Mucosa of stomach (tissue), 1 donor: Measurements from ENCODE around the gene A3GALT2.
"Not testable (repeated sequence)": the region's sequence is repeated elsewhere in the genome, so short reads cannot be mapped to it uniquely, and the experiment has no call there.

Source experiments
- H3K27me3 ChIP-seq: one replicate; pipeline ENCODE4 v1.7.0; 2013; ENCODE audit warnings: mild to moderate bottlenecking, low read length; ENCODE audit not compliant: control insufficient read depth, insufficient read depth
- H3K36me3 ChIP-seq: one replicate; pipeline ENCODE4 v1.7.0; 2013; ENCODE audit warnings: low read length; ENCODE audit not compliant: control insufficient read depth, insufficient read depth
- H3K4me1 ChIP-seq: one replicate; pipeline ENCODE4 v1.7.0; 2013; ENCODE audit warnings: mild to moderate bottlenecking, low read length; ENCODE audit not compliant: control insufficient read depth, insufficient read depth
- H3K4me3 ChIP-seq: one replicate; pipeline ENCODE4 v1.7.0; 2013; ENCODE audit warnings: low read length
- H3K9ac ChIP-seq: one replicate; pipeline ENCODE4 v1.7.0; 2013; ENCODE audit warnings: mild to moderate bottlenecking, low read length, moderate library complexity
- H3K9me3 ChIP-seq: one replicate; pipeline ENCODE4 v1.7.0; 2013; ENCODE audit warnings: mild to moderate bottlenecking, low read length, moderate library complexity; ENCODE audit not compliant: control insufficient read depth
- donor health status: Pancreatic carcinoma.

Gene A3GALT2

DNA sequence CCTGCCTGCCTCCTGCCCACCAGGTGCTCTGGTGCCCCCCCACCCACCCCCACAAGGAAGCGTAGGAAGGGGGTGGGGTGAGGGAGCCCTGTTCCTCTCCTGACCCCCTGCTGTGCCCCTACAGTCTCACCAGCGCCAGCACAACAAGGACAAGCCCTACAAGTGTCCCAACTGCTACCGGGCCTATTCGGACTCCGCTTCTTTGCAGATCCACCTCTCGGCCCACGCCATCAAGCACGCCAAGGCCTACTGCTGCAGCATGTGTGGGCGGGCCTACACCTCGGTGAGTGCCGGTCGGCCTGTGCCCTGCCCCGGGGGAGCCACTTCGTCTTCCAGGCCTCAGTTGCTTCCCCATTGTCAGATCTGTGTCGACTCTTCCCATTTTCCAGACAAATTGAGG lies 25.9 kb downstream of the A3GALT2 start:
- peaks cover 16% of the 10 kb centered on the region for H3K4me1 ChIP-seq
- H3K9ac ChIP-seq: no peak overlapping the region
- H3K4me3 ChIP-seq: no peak overlapping the region
- no peaks in the 10 kb centered on the region for H3K27me3 ChIP-seq
- no peaks in the 10 kb centered on the region for H3K36me3 ChIP-seq
- H3K9me3 ChIP-seq: no peaks in the 10 kb centered on the region

DNA sequence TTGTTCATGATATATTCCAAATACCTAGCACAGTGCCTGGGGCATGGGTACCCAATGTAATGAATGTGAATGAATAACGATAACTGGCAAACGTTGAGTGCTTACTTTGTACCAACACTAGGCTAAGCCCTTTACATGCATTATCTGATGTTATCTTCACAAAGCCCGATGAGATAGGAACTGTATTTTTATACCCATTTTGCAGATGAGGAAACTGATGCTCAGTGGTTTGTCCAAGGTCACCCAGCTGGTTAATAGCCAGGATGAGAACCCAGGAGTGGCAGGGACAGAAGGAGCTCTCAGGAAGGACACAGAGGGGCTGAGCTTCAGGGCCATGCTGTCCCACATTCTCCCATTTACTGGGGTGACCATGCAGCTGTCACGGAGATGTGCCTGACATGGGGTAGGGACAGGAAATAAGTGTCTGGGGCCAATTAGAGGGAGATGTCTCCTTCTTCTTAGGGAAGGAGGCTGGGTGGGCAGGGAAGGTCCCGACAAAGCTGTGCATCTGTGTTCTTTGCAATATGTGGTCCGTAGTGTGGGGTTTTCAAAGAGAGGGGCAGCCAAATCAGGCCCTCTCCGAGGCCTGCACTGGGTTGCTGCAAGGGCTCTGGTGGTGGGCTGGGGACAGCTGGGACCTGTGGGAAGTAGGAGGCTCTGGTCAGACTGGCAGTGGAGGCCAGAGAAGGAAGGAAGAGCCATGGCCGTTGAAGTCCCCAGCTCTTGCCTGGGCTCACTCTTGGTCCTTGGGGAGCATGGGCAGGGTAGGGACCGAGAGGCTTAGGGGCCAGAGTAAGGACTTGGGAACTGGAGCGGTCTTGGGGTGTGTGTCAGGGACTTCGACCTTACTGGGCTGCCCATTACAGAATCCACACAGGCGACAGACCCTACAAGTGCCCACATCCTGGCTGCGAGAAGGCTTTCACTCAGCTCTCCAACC lies 26.6 kb downstream of the A3GALT2 start:
- Histone ChIP-seq H3K9me3 (no peaks in the 10 kb centered on the region), H3K27me3 (no peaks in the 10 kb centered on the region), H3K4me3 (no peak overlapping the region), H3K36me3 (no peaks in the 10 kb centered on the region), H3K4me1 (peaks cover 16% of the 10 kb centered on the region), H3K9ac (no peak overlapping the region)

DNA sequence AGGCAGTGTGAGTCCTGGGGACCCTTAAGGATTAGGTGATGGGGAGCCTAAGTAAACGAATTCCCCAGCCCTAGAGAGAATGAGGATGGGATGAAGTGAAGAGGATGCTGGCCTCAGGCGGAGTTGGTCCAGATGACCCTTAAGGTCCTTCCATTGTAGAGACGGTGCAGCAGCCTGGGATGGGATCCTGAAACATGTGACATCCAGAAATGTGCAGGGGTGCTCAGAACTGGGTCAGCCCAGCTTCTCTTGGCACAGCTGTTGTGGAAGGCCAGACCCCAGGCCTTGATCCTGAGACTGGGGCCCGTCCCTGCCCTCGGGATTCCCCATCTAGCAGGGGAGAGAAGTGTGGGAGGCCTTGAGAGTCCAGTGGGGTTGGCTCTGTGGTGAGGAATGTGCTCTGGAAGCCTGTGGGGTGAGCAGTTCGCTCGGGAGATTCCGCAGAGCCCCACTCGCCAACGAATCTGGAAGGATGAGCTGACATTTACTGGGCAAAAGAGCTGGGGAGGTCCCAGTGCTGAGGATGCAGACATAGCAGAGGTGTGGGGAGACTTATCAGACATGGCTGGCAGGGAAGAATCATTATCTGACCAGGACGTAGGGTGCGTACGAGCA lies 28.1 kb downstream of the A3GALT2 start:
- peaks cover 7% of the 10 kb centered on the region for H3K4me1 ChIP-seq
- no peaks in the 10 kb centered on the region for H3K9me3 ChIP-seq
- no peak overlapping the region for H3K9ac ChIP-seq
- no peaks in the 10 kb centered on the region for H3K27me3 ChIP-seq
- no peak overlapping the region for H3K4me3 ChIP-seq
- H3K36me3 ChIP-seq: no peaks in the 10 kb centered on the region

DNA sequence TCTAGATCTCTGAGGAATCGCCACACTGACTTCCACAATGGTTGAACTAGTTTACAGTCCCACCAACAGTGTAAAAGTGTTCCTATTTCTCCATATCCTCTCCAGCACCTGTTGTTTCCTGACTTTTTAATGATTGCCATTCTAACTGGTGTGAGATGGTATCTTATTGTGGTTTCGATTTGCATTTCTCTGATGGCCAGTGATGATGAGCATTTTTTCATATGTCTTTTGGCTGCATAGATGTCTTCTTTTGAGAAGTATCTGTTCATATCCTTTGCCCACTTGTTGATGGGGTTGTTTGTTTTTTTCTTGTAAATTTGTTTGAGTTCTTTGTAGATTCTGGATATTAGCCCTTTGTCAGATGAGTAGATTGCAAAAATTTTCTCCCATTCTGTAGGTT lies 30.3 kb downstream of the A3GALT2 start:
- H3K9ac ChIP-seq, H3K36me3 ChIP-seq, H3K4me3 ChIP-seq, H3K27me3 ChIP-seq, H3K9me3 ChIP-seq, H3K4me1 ChIP-seq: not testable (repeated sequence)

DNA sequence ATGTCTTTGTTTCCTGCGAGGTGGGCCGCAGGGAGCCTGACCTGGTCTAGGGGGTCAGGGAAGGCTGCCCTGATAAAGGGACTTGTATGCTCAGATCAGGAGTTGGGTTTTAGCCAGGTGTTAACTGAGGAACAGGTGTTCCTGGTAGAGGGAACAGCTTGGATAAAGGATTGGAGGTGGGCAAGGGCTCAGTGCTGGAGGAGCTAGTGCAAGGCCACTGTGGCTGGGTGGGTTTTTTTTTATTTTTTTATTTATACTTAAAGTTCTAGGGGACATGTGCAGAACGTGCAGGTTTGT lies 31.1 kb downstream of the A3GALT2 start:
- no peak overlapping the region for H3K9ac ChIP-seq
- H3K4me3 ChIP-seq: no peak overlapping the region
- no peaks in the 10 kb centered on the region for H3K27me3 ChIP-seq
- H3K9me3 ChIP-seq: no peaks in the 10 kb centered on the region
- no peaks in the 10 kb centered on the region for H3K36me3 ChIP-seq
- H3K4me1 ChIP-seq: no peaks in the 10 kb centered on the region

DNA sequence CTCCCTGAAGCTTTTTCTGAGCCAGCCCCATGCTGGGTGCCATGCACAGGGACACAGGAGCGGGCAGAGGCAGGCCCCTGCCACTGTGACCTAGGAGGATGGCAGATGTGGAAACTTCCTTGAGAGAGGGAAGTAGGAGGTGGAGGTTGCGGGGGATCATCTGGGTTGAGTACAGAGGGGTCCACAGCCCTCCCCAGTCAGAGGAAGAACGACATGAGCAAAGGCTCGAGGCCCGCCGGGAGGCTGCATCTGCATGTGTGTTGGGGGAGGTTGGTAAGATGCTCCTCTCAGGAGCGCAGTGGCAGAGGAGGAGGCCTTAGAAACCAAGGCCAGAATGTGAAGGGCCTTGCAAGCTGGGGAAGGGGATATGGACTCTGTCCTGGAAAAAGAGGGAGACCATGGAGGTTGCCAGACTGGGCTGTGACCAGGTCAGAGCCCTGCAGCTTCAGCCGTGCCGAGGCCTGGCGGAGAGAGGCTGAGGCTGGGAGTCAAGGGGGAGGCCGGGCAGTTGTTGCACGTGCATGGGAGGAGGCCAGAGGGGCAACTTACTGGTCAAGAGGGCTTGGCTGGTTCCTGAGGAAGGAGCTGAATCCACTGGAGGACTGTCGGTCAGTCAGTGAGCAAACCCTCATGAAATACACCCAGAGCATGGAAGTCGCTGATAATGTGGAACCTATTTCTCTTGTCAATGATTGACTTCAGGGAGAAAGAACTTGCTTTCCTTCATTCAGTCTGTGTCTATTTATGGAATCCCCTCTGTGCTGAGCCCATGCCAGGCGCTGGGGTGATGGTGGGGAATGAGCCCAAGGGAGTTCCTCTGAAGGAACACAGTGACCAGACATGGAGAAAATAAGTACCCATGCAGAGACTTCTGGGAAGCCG lies 31.7 kb downstream of the A3GALT2 start:
- Histone ChIP-seq H3K4me1 (no peaks in the 10 kb centered on the region), H3K4me3 (no peak overlapping the region), H3K9me3 (no peaks in the 10 kb centered on the region), H3K9ac (no peak overlapping the region), H3K36me3 (no peaks in the 10 kb centered on the region), H3K27me3 (no peaks in the 10 kb centered on the region)

DNA sequence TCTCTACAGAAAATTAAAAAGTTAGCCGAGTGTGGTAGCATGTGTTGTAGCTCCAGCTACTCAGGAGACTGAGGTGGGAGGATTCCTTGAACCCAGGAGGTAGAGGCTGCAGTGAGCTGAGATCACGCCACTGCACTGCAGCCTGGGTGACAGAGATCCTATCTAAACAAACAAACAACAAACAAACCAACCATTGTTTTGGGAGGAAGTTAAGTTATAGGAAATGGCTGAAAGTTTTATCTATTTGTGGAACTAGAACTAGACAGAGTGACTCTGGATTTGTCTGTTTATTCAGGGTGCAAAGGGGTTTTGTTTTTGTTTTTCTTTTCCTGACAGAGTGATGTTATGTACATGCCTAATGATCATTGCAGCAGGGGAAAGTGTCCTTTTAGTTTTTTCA lies 33.6 kb downstream of the A3GALT2 start:
- H3K36me3 ChIP-seq: no peaks in the 10 kb centered on the region
- H3K4me3 ChIP-seq: no peak overlapping the region

DNA sequence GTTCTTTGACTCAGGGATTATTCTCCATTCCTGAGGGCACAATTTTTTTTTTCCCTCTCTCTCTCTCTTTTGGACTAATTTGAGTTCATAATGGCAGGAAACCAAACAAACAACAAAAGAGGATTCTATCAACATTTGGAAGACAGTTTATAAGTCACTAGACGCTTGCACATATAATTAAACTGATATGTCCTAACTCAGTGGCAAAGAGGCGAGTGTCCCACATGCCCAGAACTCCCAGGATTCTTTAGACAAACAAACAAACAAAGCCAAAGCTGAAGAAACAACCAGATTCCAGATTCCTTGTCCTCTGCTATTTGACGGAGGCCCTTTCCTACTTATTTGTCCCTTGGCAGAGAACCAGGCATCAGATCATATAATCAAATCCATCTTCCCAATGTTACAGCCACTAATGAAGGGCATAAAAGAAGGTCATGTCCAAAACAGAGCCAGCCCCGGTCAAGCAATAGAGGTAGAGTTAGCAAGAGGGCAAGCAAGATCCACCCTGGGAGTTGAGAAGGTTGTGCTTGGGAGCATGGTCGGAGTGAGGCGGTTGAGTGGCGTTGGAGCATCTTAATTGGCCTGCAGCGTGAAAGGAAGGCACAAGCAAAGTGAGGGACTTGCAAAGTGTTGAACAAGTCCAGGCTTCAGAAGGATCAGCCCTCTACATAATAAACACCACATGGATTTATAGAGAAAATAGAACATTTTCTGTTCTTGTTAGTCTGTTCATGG lies 34.3 kb downstream of the A3GALT2 start:
- H3K36me3 ChIP-seq: peaks cover 3% of the 10 kb centered on the region
- no peaks in the 10 kb centered on the region for H3K9me3 ChIP-seq
- H3K27me3 ChIP-seq: no peaks in the 10 kb centered on the region
- H3K4me3 ChIP-seq: no peak overlapping the region
- no peaks in the 10 kb centered on the region for H3K4me1 ChIP-seq
- no peak overlapping the region for H3K9ac ChIP-seq

More for the DNA sequence above, 33.6 kb downstream of the A3GALT2 start:
- no peaks in the 10 kb centered on the region for H3K4me1 ChIP-seq
- H3K9me3 ChIP-seq: no peaks in the 10 kb centered on the region
- H3K27me3 ChIP-seq: no peaks in the 10 kb centered on the region
- no peak overlapping the region for H3K9ac ChIP-seq

DNA sequence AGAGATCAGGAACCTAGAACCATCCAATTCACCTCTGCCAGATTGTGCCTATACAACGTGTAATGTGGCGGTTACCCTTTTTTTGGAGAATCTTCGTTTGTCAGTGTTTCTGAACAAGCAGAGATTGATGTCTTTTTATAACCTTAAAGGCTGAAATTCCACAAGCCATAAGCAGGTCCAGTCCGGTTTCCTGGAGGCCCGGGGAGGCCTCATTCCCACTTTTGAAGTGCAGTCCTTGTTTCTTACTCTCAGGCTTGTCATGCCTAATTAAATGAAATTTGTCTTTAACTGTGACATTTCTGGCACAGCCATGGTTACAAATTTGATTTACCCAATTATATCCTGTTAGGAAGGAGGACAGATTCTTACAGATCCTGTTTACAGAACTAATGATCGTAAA lies 36.8 kb downstream of the A3GALT2 start:
- Histone ChIP-seq H3K4me1 (no peaks in the 10 kb centered on the region), H3K36me3 (peaks cover 10% of the 10 kb centered on the region), H3K9me3 (no peaks in the 10 kb centered on the region), H3K27me3 (no peaks in the 10 kb centered on the region), H3K9ac (no peak overlapping the region), H3K4me3 (no peak overlapping the region)

DNA sequence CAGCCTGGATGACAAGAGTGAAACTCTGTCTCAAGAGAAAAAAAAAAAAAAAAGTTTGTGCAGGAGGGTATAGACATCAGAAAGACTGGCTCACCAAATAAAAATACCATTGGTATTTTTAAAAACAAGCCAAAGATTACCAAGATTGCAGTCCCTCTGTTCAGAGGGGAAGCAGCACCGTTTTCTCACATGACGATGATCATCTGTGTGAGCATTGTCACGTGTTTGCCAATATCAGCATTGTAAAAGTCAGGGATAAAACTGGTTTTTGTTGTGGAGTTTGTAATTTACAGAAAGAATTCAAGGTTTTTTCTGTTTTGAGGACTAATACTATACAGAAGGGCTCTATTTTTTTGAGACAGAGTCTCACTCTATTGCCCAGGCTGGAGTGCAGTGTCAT lies 38.1 kb downstream of the A3GALT2 start:
- Histone ChIP-seq H3K9me3 (no peaks in the 10 kb centered on the region), H3K9ac (no peak overlapping the region), H3K36me3 (peaks cover 10% of the 10 kb centered on the region), H3K4me1 (no peaks in the 10 kb centered on the region), H3K27me3 (no peaks in the 10 kb centered on the region), H3K4me3 (no peak overlapping the region)

DNA sequence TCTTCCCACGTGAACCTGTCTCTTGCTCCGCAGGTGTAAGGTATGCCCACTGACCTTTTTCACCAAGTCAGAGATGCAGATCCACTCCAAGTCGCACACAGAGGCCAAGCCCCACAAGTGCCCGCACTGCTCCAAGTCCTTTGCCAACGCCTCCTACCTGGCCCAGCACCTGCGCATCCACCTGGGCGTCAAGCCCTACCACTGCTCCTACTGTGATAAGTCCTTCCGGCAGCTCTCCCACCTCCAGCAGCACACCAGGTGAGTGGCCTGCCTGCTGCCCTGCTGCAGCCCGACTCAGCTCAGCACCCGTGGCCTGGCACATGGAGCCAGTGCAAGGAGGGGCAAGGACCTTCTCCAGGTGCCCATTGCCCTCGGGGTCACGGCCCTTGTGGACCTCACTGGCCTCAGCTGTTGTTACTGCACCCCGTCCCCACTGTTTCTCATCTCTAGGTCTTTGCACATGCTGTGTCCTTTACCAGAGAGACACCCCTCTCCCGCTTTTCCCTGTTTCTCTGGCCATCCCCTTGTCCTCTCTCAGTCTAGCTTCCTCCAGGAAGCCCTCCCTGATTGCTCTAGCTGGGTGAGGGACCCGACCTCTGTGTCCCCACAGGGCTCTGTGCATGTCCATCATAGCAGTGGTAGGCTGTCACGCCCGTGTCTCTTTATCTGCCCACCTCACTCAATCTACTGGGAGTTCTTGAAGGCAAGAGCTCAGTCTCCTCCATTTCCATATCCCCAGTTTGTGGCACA lies 39.2 kb downstream of the A3GALT2 start:
- H3K27me3 ChIP-seq: no peaks in the 10 kb centered on the region
- no peak overlapping the region for H3K4me3 ChIP-seq
- H3K9ac ChIP-seq: no peak overlapping the region
- no peaks in the 10 kb centered on the region for H3K9me3 ChIP-seq
- H3K4me1 ChIP-seq: no peaks in the 10 kb centered on the region
- H3K36me3 ChIP-seq: peaks cover 15% of the 10 kb centered on the region
